Fibroblast of lung (primary cell): ENCODE data around the gene TREH.

Experiments used
- EZH2 ChIP-seq: IDR thresholded peaks from 2 replicates; pipeline ENCODE4 v1.5.1; 2012; ENCODE audit warnings: low read length, control low read depth, mild to moderate bottlenecking; ENCODE audit errors: missing control alignments
- TF ChIP-seq, protein P1 (sequence below), 2 donors: IDR thresholded peaks in 1 of 2; conservative IDR thresholded peaks in 1 of 2; 1 replicate in 1 of 2; 2 replicates in 1 of 2; pipeline ENCODE4 v1.5.1; 2011 to 2012; ENCODE audit warnings: low read length in 2 of 2, control low read depth in 1 of 2, inconsistent platforms in 1 of 2, low read depth in 1 of 2, mild to moderate bottlenecking in 1 of 2

DNA sequence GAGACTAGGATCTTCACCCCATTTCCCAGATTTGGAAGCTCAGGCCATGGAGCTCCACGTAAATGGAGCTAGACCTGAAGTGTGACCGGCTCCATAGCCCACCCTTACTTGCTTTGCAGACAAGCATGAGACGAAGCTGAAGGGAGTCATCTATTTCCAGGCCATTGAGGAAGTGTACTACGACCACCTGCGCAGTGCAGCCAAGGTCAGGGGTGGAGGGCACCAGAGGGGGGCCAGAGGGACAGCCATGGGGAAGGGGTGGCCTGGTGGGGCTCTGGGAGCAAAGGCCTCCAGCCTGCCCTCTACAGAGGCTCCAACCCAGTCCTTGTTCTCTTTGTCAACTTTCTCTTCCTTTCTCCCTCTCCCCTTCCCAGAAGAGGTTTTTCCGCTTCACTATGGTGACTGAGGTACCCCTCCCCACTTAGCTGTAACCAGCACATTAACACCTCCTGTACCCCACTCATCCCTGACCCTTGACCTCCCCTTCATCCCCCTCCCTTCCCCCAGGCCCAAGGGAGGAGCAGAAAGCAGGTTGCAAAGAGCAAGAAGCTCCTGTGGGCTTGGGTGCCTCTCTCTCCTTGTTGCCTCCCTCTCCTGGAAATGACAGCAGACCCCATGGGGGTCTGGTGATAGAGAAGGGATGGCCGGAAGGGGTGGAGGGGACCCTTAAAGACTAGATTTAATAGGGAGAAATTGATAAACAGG lies 23.8 kb downstream of the TREH start:
- no peak for TF ChIP-seq EZH2
- TF ChIP-seq, protein P1, sequence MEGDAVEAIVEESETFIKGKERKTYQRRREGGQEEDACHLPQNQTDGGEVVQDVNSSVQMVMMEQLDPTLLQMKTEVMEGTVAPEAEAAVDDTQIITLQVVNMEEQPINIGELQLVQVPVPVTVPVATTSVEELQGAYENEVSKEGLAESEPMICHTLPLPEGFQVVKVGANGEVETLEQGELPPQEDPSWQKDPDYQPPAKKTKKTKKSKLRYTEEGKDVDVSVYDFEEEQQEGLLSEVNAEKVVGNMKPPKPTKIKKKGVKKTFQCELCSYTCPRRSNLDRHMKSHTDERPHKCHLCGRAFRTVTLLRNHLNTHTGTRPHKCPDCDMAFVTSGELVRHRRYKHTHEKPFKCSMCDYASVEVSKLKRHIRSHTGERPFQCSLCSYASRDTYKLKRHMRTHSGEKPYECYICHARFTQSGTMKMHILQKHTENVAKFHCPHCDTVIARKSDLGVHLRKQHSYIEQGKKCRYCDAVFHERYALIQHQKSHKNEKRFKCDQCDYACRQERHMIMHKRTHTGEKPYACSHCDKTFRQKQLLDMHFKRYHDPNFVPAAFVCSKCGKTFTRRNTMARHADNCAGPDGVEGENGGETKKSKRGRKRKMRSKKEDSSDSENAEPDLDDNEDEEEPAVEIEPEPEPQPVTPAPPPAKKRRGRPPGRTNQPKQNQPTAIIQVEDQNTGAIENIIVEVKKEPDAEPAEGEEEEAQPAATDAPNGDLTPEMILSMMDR (conservative IDR thresholded peaks at IDR 0.05 in 1 of 2, IDR thresholded peaks at IDR 0.05 in 1 of 2; ENCODE audit: low read depth in 1 of 2, low read length in 2 of 2): no peak
